CD1c-positive myeloid dendritic cell (primary cell): Measurements from ENCODE around the gene TUBGCP6.
"Not testable (repeated sequence)": the region's sequence is repeated elsewhere in the genome, so short reads cannot be mapped to it uniquely, and the experiment has no call there.

Experiments used
- DNase-seq: peaks from one replicate; pipeline ENCODE4 v3.0.0-alpha.2; 2016; ENCODE audit errors: extremely low spot score

TUBGCP6 gene

GRCh38 chr22:50210378-50211139, 34.3 kb downstream of the TUBGCP6 start:
- DNase-seq = no peak

GRCh38 chr22:50209893-50210292, 34.9 kb downstream of the TUBGCP6 start:
- peak; percentile 79 for DNase-seq

- DNase-seq = no peak
Observed at GRCh38 chr22:50208939-50209892, 35.6 kb downstream of the TUBGCP6 start.

- DNase-seq = no peak
Observed at GRCh38 chr22:50208430-50208938, 36.3 kb downstream of the TUBGCP6 start.

- peak; percentile 9 for DNase-seq
Observed at GRCh38 chr22:50207383-50208140, 37.3 kb downstream of the TUBGCP6 start.

- peak; percentile 57 for DNase-seq
Observed at GRCh38 chr22:50206599-50206998, 38.2 kb downstream of the TUBGCP6 start.

- DNase-seq = no peak
Observed at GRCh38 chr22:50205781-50206569, 38.8 kb downstream of the TUBGCP6 start.

GRCh38 chr22:50204998-50205397, 39.8 kb downstream of the TUBGCP6 start:
- not testable (repeated sequence) for DNase-seq

GRCh38 chr22:50204571-50204970, 40.3 kb downstream of the TUBGCP6 start:
- peak; percentile 49 for DNase-seq

GRCh38 chr22:50203288-50203687, 41.5 kb downstream of the TUBGCP6 start:
- no peak for DNase-seq

GRCh38 chr22:50202130-50202666, 42.6 kb downstream of the TUBGCP6 start:
- no peak for DNase-seq

- peak; percentile 28 for DNase-seq
Observed at GRCh38 chr22:50201191-50202129, 43.4 kb downstream of the TUBGCP6 start.

GRCh38 chr22:50200461-50201190, 44.2 kb downstream of the TUBGCP6 start, which contains the start of gene SELENOO:
Gene SELENOO, plus strand, starts transcription at chr22:50201011. Its CDS starts 26 bp downstream, at chr22:50201037.
- peak; percentile 93 for DNase-seq

- peak; percentile 20 for DNase-seq
Observed at GRCh38 chr22:50199829-50200460, 44.9 kb downstream of the TUBGCP6 start.

GRCh38 chr22:50199251-50199721, 45.5 kb downstream of the TUBGCP6 start:
- DNase-seq = no peak

GRCh38 chr22:50198624-50199017, 46.2 kb downstream of the TUBGCP6 start:
- DNase-seq = no peak

- DNase-seq = no peak
Observed at GRCh38 chr22:50197856-50198623, 46.8 kb downstream of the TUBGCP6 start.
